Measurements from ENCODE around the gene DENND1A.

DENND1A gene

GRCh38 chr9:123389070-123389469 is 540.9 kb downstream of the DENND1A start:
- H3K4me3 ChIP-seq (ENCODE audit: control insufficient read depth, low read depth, low read length), result no peak overlapping the region
- no peak for DNase-seq (ENCODE audit: low read depth)
- TF ChIP-seq CTCF (conservative IDR thresholded peaks at IDR 0.05; ENCODE audit: control insufficient read depth, insufficient read depth, low read depth, low read length), result no peak

- no peak for TF ChIP-seq CTCF (conservative IDR thresholded peaks at IDR 0.05; ENCODE audit: control insufficient read depth, insufficient read depth, low read depth, low read length)
- no peak for DNase-seq (ENCODE audit: low read depth)
- H3K4me3 ChIP-seq (ENCODE audit: control insufficient read depth, low read depth, low read length), result no peak overlapping the region
Measured at GRCh38 chr9:123387686-123388085, 542.2 kb downstream of the DENND1A start.

- no peak for DNase-seq (ENCODE audit: low read depth)
- H3K4me3 ChIP-seq (ENCODE audit: control insufficient read depth, low read depth, low read length), result no peak overlapping the region
- no peak for TF ChIP-seq CTCF (conservative IDR thresholded peaks at IDR 0.05; ENCODE audit: control insufficient read depth, insufficient read depth, low read depth, low read length)
Measured at GRCh38 chr9:123383512-123384170, 546.3 kb downstream of the DENND1A start.

- no peak for TF ChIP-seq CTCF (conservative IDR thresholded peaks at IDR 0.05; ENCODE audit: control insufficient read depth, insufficient read depth, low read depth, low read length)
- no peak for DNase-seq (ENCODE audit: low read depth)
Measured at GRCh38 chr9:123382653-123383511, 547.0 kb downstream of the DENND1A start.

GRCh38 chr9:123380852-123381705 is 548.8 kb downstream of the DENND1A start:
- H3K4me3 ChIP-seq (ENCODE audit: control insufficient read depth, low read depth, low read length), result no peak overlapping the region
- no peak for DNase-seq (ENCODE audit: low read depth)
- TF ChIP-seq CTCF (conservative IDR thresholded peaks at IDR 0.05; ENCODE audit: control insufficient read depth, insufficient read depth, low read depth, low read length), result no peak

More at GRCh38 chr9:123382653-123383511, 547.0 kb downstream of the DENND1A start:
- H3K4me3 ChIP-seq (ENCODE audit: control insufficient read depth, low read depth, low read length), result no peak overlapping the region

GRCh38 chr9:123378956-123379660 is 550.8 kb downstream of the DENND1A start:
- no peak for DNase-seq (ENCODE audit: low read depth)
- TF ChIP-seq CTCF (conservative IDR thresholded peaks at IDR 0.05; ENCODE audit: control insufficient read depth, insufficient read depth, low read depth, low read length), result no peak
- H3K4me3 ChIP-seq (ENCODE audit: control insufficient read depth, low read depth, low read length), result no peak overlapping the region
